HG03060 (cell line): Measurements from ENCODE around the gene DPYD.

Experiments used
- ATAC-seq: cut with Tn5 transposase; IDR thresholded peaks from one replicate; pipeline ENCODE4 v1.9.1; 2021; ENCODE audit warnings: low read depth, moderate number of reproducible peaks; ENCODE audit not compliant: unreplicated experiment

The DPYD gene

DNA sequence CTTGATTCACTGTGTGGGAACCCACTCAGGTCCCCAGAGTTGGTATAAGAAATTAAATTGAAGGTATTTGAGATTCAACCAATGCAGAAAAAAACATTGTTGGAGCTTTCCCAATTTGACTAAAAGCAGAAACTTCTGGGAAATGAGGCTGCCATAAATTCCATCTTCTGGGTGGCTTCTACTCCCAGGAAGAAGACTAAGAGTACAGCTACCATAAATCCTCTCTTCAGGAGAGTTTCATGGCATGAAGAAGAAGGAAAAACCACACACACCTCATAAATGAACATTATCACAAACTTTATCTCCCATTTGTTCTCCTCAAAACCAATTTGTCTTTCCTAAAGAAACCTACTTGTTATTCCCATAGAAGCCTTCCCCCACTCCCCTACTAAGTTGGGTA, 283.9 kb downstream of the DPYD start:
- ATAC-seq = no peak

DNA sequence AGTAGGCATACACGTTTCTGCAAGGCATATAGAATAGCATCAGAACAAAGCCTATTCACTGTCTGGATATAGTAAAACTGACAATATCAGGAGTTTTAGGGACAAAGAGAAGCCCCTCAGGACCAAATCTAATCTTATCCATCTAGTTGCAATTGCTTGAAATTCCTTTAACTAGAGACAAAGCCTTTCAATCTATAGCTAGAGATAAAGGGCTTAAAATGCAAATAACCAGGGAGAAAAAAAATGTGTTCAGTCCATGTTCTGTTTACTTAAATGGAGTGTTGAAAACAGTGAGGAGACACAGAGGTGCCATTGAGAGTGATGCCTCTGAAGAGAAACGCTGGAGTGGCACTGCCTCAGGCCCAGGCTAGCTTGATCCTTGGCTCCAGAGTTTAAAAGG, 286.1 kb downstream of the DPYD start:
- ATAC-seq = no peak

DNA sequence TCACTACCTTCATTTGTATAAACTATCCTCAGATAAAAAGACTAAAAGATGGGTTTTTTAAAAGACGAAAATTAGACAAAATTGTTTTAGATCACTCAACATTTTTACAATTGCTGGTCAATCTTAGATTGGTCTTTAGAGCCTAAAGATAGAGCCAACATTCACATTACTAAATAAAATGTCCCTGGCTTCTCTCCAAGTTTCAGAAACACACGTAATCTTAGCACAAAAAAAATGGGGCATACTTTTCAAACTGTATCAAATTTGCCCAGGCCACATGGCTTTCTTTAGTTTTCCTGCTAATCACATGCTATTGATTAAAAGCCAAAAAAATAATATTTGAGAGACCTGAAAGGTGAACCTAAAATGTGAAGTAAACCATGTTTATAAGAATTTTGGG, 288.1 kb downstream of the DPYD start:
- ATAC-seq = no peak

DNA sequence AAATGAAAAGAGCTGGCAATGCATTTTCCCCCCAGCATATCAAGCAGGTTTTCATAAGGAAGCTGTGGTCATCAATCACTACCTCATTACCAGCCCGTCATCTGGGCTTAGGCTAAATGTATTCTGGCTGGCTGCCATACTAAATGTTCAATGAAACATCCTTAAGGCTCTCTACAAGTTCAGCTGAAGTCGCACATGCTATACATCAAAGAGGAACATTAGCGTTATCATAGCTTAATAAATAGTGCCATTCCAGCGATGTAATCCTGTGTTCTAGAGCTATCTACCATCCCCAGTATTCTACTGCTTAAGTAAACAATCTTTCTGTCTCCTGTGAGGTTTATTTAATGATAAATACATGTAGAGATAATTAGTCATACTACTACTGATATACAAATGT, 288.8 kb downstream of the DPYD start:
- ATAC-seq = no peak

GRCh38 chr1:97630948-97631347, 289.9 kb downstream of the DPYD start:
- no peak for ATAC-seq

- no peak for ATAC-seq
These were observed 290.6 kb downstream of the DPYD start for GRCh38 chr1:97630281-97630680.

- no peak for ATAC-seq
These were observed 297.6 kb downstream of the DPYD start for GRCh38 chr1:97623220-97623619.

DNA sequence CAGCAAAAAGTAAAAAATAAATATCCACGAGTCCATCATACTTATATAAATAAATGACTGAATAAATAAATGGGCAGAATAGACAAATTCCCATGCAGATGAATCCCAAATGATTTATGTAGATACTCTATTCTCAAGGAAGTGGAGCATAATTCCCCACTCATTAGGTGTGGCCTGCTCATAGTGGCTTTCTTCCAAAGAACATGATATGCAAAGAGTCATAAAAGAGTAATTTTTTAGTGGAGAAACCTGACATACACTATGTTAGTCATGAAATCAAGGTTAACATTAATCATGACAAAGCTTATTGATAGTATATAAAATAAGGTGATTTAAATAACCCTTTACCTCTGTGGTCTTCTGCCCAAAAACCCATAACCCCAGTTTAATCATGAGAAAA, 298.9 kb downstream of the DPYD start:
- no peak for ATAC-seq

- ATAC-seq = no peak
These were observed 301.1 kb downstream of the DPYD start for GRCh38 chr1:97619706-97620105.

GRCh38 chr1:97610748-97611147, 310.1 kb downstream of the DPYD start:
- ATAC-seq = no peak

DNA sequence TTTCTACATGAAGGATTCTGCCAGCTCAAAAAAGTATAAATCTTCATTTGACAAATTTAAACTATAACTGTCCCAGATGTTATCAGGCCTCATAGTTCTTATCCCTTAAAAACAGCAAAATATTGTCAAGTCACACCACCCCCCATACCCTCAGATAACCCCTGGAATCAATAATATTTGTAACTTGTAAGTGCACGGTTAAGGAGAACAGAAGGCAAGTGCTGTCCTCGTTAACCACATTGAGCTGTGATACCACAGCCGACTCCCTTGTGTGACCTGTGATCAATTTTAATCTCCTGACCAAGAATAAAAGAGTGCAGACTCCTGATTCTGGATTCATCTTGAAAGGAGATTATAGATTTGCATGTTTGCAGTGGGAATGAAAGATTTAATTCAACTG, 310.7 kb downstream of the DPYD start:
- ATAC-seq = no peak

DNA sequence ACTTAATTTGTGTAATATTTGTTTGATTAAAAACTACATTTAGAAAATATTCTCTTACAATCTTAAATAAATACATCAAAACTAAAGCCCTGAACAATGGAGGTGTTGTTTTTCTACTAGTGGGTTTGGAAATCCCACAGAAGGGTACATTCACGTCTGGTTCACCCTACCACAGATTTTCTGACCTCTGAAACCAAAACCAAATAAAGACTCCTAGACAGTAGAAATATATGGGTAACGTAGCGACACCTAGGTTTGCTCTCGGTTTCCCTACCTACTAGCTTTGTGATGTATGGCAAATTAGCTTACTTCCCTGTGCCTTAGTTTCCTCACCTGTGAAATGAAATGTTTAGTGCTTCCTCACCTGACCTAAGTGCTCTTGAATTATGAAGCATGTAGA, 312.6 kb downstream of the DPYD start:
- ATAC-seq = no peak

GRCh38 chr1:97603776-97604175, 317.1 kb downstream of the DPYD start:
- no peak for ATAC-seq

DNA sequence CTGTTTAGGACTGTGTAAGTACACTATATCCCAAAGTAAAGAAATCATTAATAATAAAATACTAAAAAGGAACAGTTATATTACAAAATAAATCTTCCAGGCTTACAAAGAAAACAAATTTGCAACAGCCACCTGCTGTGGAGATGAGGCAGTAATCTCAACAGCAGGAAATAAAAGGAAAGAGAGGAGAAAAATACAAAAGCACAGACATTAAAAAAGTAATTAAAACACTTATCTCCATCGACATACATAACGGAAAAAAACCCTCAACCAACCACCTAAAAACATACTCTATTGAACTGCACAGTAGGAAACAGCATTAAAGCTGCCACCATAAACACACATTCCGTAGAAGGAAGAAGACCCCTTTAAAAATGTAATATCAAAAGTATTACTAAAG, 317.6 kb downstream of the DPYD start:
- no peak for ATAC-seq

DNA sequence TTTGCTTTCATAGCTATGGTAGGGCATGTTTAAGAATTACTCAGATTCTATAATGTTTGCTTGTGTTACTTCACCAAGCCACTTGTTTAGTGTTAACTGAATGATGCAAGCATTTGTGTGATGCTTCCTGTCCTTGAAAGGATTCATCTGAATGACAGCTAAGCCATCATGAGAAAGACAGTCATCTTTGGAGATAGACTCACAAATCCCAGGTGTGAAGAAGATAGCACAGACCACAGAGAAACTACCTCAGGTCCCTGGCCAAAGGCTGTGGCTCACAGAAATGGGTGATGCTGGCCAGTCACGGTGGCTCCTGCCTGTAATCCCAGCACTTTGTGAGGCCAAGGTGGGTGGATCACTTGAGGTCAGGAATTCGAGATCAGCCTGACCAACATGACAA, 321.4 kb downstream of the DPYD start:
- ATAC-seq = no peak

GRCh38 chr1:97593192-97593591, 327.6 kb downstream of the DPYD start:
- ATAC-seq = no peak

DNA sequence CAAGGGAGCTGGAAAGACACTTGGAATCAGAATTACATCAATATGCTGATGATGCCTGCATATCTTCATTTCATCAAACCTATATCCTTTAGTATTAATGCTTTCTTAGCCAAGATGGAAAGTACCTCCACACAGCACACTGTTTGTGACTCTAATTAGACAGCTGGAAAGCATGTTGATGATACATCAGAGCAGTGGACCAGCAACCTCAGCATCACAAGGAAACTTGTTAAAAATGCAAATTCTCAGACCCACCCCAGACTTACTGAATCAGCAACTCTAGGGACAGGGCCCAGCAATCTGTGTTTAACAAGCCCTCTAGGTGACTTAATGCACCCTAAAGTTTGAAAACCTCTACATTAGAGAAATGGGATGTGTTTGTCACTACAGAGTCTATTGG, 332.1 kb downstream of the DPYD start:
- no peak for ATAC-seq

GRCh38 chr1:97581614-97582051, 339.2 kb downstream of the DPYD start:
- ATAC-seq = no peak

GRCh38 chr1:97577613-97578012, 343.2 kb downstream of the DPYD start:
- ATAC-seq = no peak

GRCh38 chr1:97573553-97573952, 347.3 kb downstream of the DPYD start:
- no peak for ATAC-seq

GRCh38 chr1:97572561-97572960, 348.3 kb downstream of the DPYD start:
- no peak for ATAC-seq

- no peak for ATAC-seq
These were observed 349.1 kb downstream of the DPYD start for GRCh38 chr1:97571760-97572159.

DNA sequence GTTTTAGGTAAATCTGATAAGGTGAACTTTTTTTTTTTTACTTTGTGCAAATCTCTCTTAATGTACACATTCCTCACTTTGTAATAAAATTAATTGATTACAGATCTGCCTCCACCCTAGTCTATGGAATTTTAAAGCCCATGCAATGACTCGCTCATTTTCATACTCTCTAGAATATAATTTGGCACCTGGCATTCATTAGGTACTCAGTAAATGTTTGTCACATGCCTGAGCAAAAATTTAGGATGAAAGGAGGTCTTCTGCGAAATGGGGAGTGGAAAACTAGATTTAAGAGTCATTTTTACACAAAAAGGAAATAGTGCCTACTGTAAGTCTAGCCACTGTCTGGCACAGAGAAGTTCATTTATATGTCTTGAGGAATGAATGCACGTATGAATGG, 350.1 kb downstream of the DPYD start:
- ATAC-seq = no peak
